ENCODE data around the gene SH3PXD2B. TPM values are rescaled to one million over a fixed set of nuclear protein-coding genes. Genes with fewer than 3 reads are reported as not detected.

The SH3PXD2B gene
- total RNA-seq, 1 experiment from 2014 or later = 64.1 TPM

DNA sequence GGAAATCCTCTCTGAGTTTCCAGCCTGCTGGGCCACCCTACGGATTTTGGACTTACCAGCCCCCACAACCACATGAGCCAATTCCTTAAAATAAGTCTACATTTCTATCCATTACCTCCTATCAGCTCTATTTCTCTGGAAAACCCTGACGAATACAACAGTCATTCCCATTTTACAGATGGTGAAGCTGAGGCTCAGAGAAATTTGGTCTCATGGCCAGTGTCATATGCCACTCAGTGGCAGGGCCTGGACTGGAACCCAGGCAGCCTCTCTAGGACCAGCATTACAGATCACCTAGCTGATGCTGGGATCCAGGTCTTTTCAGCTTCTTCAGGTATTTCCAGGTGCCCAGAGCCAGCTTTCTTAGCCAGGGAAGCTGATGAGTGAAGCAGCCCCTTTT is 45.0 kb upstream of the SH3PXD2B start:
- Mint-ChIP-seq H3K4me1 (peaks cover 2% of the 10 kb centered on the region; the same call in 1 of the 2 replicates), H3K27ac (no peak overlapping the region), H3K36me3 (no peaks in the 10 kb centered on the region), H3K27me3 (ENCODE audit: low read depth) (peaks cover 21% of the 10 kb centered on the region), H3K4me3 (no peak overlapping the region), H3K9me3 (no peaks in the 10 kb centered on the region)
- DNase-seq (ENCODE audit: low spot score) = no peak
- ATAC-seq = no peak
- TF ChIP-seq MYBL2 (CRISPR knock-in tag; IDR thresholded peaks at IDR 0.05) (no peak), CREM (CRISPR knock-in tag; IDR thresholded peaks at IDR 0.05) (no peak), ZNF423 (CRISPR knock-in tag; IDR thresholded peaks at IDR 0.05) (no peak)
- TF ChIP-seq, protein P1, sequence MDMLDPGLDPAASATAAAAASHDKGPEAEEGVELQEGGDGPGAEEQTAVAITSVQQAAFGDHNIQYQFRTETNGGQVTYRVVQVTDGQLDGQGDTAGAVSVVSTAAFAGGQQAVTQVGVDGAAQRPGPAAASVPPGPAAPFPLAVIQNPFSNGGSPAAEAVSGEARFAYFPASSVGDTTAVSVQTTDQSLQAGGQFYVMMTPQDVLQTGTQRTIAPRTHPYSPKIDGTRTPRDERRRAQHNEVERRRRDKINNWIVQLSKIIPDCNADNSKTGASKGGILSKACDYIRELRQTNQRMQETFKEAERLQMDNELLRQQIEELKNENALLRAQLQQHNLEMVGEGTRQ (CRISPR knock-in tag; IDR thresholded peaks at IDR 0.05) = no peak
- TF ChIP-seq, protein P2, sequence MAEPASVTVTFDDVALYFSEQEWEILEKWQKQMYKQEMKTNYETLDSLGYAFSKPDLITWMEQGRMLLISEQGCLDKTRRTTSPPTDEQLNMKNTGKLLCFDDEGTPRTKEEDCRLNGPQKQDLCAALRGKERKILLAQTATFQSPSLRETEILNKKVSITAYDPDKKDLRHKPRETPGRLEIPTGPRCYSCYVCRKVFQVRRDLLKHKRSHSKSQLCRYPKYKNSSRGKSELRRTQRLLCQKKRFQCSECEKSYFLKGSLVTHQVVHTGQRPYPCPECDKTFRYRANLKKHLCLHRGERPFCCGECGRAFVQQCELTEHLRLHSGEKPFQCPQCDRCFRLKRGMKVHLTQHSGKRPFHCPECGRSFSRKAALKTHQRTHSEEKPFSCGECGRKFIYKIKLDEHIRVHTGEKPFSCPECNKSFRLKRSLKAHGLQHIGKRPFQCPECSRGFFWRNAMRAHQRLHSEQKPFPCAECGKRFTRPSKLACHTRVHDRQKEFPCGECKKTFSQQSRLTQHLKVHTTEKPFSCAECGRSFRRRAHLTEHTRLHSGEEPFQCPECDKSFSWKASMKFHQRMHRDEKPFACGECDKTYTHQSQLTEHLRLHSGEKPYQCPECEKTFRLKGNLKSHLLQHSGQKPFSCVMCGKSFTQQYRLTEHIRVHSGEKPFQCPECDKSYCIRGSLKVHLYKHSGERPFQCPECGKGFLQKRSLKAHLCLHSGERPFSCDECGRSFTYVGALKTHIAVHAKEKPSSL (CRISPR knock-in tag; conservative IDR thresholded peaks at IDR 0.05) = no peak
- TF ChIP-seq, protein P3, sequence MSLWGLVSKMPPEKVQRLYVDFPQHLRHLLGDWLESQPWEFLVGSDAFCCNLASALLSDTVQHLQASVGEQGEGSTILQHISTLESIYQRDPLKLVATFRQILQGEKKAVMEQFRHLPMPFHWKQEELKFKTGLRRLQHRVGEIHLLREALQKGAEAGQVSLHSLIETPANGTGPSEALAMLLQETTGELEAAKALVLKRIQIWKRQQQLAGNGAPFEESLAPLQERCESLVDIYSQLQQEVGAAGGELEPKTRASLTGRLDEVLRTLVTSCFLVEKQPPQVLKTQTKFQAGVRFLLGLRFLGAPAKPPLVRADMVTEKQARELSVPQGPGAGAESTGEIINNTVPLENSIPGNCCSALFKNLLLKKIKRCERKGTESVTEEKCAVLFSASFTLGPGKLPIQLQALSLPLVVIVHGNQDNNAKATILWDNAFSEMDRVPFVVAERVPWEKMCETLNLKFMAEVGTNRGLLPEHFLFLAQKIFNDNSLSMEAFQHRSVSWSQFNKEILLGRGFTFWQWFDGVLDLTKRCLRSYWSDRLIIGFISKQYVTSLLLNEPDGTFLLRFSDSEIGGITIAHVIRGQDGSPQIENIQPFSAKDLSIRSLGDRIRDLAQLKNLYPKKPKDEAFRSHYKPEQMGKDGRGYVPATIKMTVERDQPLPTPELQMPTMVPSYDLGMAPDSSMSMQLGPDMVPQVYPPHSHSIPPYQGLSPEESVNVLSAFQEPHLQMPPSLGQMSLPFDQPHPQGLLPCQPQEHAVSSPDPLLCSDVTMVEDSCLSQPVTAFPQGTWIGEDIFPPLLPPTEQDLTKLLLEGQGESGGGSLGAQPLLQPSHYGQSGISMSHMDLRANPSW (CRISPR knock-in tag; conservative IDR thresholded peaks at IDR 0.05; ENCODE audit: low read depth) = no peak
- TF ChIP-seq, protein P4, sequence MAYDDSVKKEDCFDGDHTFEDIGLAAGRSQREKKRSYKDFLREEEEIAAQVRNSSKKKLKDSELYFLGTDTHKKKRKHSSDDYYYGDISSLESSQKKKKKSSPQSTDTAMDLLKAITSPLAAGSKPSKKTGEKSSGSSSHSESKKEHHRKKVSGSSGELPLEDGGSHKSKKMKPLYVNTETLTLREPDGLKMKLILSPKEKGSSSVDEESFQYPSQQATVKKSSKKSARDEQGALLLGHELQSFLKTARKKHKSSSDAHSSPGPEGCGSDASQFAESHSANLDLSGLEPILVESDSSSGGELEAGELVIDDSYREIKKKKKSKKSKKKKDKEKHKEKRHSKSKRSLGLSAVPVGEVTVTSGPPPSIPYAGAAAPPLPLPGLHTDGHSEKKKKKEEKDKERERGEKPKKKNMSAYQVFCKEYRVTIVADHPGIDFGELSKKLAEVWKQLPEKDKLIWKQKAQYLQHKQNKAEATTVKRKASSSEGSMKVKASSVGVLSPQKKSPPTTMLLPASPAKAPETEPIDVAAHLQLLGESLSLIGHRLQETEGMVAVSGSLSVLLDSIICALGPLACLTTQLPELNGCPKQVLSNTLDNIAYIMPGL (CRISPR knock-in tag; IDR thresholded peaks at IDR 0.05) = no peak
- ChIA-PET CTCF (interaction anchor here (1.1 kb wide), 1 partner anchor 71 kb away, joined by 4 read pairs; no protein-coding TSS in a partner anchor), POLR2A (no interaction called here)

DNA sequence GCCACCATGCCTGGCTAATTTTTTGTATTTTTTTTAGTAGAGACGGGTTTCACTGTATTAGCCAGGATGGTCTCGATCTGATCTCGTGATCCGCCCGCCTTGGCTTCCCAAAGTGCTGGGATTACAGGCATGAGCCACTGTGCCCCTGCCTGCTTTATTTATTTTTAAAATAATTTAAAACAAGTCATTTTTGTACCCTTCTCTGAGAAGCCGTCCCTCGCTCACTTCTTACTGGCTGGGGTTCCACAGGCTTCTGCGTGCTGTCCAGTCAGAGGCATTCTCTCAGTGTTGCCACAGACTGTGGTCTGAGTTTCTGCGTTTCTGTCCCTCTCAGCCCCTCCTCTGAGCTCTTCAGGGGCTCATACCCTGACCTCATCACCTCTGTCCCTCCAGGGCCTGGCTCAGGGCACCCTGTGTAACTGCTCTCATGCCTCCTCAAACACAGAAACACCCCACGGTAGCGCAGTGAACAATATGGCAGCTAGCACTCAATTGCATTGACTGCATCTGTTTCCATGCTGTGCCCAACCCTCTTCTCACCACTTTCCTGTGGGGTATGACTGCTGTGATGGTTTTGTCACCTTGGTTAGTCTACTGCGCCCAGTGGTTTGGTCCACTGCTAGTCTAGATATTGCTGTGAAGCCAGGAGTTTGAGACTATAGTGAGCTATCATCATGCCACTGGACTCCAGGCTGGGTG is 44.3 kb upstream of the SH3PXD2B start:
- no peak for DNase-seq (ENCODE audit: low spot score)
- ChIA-PET POLR2A (no interaction called here), CTCF (no interaction called here)
- H3K9me3 Mint-ChIP-seq = no peaks in the 10 kb centered on the region
- H3K27me3 Mint-ChIP-seq (ENCODE audit: low read depth) = peaks cover 28% of the 10 kb centered on the region
- no peaks in the 10 kb centered on the region for H3K36me3 Mint-ChIP-seq
- TF ChIP-seq ZNF317 (CRISPR knock-in tag; IDR thresholded peaks at IDR 0.05; ENCODE audit: borderline replicate concordance, low read depth) (no peak), JAZF1 (CRISPR knock-in tag; IDR thresholded peaks at IDR 0.05) (no peak), CREB1 (CRISPR knock-in tag; IDR thresholded peaks at IDR 0.05) (no peak), ZNF396 (CRISPR knock-in tag; IDR thresholded peaks at IDR 0.05; ENCODE audit: borderline replicate concordance) (no peak), CREM (CRISPR knock-in tag; IDR thresholded peaks at IDR 0.05) (no peak), HMGA2 (CRISPR knock-in tag; IDR thresholded peaks at IDR 0.05) (no peak), ATF1 (CRISPR knock-in tag; IDR thresholded peaks at IDR 0.05) (no peak), TP53 (CRISPR knock-in tag; IDR thresholded peaks at IDR 0.05) (no peak), NR3C1 (CRISPR knock-in tag; conservative IDR thresholded peaks at IDR 0.05; ENCODE audit: low read depth) (no peak), SMAD4 (CRISPR knock-in tag; IDR thresholded peaks at IDR 0.05) (no peak)
- TF ChIP-seq, protein P1 (CRISPR knock-in tag; IDR thresholded peaks at IDR 0.05) = no peak
- TF ChIP-seq, protein P5, sequence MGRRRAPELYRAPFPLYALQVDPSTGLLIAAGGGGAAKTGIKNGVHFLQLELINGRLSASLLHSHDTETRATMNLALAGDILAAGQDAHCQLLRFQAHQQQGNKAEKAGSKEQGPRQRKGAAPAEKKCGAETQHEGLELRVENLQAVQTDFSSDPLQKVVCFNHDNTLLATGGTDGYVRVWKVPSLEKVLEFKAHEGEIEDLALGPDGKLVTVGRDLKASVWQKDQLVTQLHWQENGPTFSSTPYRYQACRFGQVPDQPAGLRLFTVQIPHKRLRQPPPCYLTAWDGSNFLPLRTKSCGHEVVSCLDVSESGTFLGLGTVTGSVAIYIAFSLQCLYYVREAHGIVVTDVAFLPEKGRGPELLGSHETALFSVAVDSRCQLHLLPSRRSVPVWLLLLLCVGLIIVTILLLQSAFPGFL (CRISPR knock-in tag; IDR thresholded peaks at IDR 0.05; ENCODE audit: borderline replicate concordance) = no peak
- TF ChIP-seq, protein P6, sequence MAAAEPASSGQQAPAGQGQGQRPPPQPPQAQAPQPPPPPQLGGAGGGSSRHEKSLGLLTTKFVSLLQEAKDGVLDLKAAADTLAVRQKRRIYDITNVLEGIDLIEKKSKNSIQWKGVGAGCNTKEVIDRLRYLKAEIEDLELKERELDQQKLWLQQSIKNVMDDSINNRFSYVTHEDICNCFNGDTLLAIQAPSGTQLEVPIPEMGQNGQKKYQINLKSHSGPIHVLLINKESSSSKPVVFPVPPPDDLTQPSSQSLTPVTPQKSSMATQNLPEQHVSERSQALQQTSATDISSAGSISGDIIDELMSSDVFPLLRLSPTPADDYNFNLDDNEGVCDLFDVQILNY (CRISPR knock-in tag; IDR thresholded peaks at IDR 0.05) = no peak
- TF ChIP-seq, protein P2 (CRISPR knock-in tag; conservative IDR thresholded peaks at IDR 0.05) = no peak
- TF ChIP-seq, protein P7, sequence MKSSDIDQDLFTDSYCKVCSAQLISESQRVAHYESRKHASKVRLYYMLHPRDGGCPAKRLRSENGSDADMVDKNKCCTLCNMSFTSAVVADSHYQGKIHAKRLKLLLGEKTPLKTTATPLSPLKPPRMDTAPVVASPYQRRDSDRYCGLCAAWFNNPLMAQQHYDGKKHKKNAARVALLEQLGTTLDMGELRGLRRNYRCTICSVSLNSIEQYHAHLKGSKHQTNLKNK (CRISPR knock-in tag; IDR thresholded peaks at IDR 0.05) = no peak
- H3K4me3 Mint-ChIP-seq = no peak overlapping the region
- no peak for ATAC-seq
- no peak overlapping the region for H3K27ac Mint-ChIP-seq
- peaks cover 2% of the 10 kb centered on the region; the same call in 1 of the 2 replicates for H3K4me1 Mint-ChIP-seq
